GM18858 (cell line): Measurements from ENCODE around the gene CTAG2.
"Not testable (repeated sequence)": the region's sequence is repeated elsewhere in the genome, so short reads cannot be mapped to it uniquely, and the experiment has no call there.

Experiments used
- ATAC-seq: cut with Tn5 transposase; IDR thresholded peaks from one replicate; pipeline ENCODE4 v1.9.1; 2021; ENCODE audit not compliant: unreplicated experiment

Gene CTAG2

DNA sequence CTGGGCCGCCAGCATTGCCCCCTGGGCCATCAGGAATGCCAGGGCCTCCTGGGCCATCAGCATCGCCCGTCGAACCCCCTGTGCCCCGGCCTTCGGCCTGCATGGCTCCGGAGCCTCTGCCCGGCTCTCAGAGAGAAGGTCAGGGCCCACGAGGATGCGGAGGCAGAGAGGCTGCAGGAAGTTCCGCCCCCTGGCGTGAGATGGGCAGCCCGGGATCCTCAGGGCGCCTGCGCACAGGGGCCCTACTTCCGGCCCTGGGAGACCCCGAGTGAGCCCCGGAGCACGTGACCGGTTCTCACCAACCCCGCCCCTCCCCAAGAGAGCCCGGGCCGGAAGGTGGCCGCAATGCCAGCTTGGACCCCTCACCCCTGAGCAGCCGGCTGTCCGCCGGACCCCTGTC, at the start of gene CTAG2:
Gene CTAG2, minus strand, starts transcription at position 167 of the 400 bp plus-strand sequence. Its CDS starts 64 bp downstream, at position 103.
- not testable (repeated sequence) for ATAC-seq

DNA sequence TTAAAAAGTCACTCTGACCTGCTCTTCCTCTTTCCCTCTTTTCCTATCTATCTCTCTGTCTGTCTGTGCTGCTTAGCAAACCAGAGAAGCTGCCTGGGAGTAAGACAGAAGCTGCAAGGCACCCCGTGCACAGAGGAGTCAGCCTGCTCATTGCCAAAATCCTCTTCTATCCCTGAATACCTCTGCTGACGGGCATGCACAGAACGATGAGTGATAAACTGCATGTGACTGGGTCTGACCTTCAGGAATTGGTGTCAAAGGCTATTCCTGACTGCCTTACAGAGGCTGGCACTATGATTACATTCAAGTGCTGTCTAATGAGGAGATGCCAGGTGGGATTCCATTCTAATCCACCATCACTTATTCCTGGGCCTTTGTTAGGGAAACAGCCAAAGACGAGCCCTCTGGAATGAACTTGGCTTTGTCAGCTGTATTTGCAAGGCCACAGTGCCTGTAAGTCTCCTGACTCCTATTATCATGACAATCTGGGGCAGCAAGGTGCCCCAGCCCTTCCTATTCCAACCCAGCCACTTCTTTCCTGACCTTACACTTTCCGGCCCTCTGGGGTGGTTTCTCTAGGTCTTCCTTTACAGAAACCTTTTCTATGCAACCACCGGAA, 45.4 kb upstream of the CTAG2 start:
- no peak for ATAC-seq

DNA sequence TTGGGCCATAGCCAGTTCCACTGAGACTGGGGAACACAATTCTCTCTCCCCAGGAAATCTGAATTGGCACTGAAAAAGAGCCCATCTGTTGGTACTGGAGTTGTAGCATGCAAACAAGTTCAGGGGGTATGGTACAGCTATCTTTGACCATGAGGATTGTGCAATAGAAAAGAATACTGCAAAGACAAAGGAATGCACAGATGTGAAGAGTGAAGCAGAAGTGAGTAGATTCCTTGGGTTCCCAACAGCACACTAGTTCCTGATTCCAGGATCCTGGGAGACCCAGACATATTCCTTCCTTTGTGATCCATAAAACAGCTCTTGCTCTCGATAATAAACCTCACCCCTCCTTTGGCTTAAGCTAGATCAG, 43.3 kb upstream of the CTAG2 start:
- ATAC-seq = no peak

DNA sequence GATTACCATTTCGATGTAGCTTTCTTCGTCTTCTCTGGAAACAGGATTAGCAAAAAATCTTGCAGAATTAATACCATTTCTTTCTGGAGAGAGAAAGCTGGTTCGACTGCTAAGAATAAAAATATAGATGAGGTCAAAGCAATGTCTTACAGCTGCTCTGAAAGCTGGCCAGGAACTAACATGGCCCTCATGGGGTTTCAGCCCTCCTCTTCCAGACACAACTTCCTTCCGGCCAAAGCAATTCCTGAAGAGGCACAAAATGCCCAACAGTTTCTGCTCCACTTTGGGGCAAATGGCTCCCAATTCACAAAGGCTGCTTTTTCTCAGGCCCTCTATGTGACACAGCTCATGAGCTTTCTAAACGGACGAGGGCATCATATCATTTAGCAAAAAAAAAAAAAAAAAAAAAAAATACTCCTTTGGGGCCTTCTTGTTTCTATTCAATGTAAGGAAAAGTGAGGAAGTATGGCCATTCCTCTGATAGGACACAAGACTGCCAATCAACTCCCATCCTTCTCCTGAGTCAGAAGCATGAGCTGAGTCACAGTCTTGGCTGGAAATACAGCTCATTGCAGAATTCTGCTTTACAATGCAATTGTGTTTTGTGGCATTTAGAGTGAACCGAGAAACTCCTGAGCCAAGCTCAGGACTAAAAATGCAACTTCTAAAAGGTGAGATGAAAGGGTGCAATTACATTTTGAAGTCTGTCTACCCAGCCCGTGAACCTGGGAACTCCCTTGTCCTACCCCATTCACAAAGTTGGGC, 42.7 kb upstream of the CTAG2 start:
- no peak for ATAC-seq

DNA sequence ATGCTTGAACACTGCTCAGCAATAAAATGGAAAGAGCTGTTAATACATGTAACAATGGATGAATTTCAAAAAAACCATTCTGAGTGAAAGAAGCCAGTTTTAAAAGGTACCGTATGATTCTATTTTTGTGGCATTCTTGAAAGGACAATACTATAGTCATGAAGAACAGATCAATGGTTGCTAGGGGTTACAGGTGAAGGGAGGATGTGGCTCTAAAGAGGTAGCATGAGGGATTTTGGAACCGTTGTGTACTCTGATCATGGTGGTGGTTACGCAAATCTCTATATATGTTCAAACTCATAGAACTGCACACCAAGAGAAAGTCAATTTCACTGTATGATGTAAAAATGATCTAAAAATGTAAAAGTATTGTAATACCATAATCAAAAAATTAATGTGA, 40.0 kb upstream of the CTAG2 start:
- no peak for ATAC-seq

DNA sequence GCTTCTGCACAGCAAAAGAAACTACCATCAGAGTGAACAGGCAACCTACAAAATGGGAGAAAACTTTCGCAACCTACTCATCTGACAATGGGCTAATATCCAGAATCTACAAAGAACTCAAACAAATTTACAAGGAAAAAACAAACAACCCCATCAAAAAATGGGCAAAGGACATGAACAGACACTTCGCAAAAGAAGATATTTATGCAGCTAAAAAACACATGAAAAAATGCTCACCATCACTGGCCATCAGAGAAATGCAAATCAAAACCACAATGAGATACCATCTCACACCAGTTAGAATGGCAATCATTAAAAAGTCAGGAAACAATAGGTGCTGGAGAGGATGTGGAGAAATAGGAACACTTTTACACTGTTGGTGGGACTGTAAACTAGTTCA, 37.1 kb upstream of the CTAG2 start:
- not testable (repeated sequence) for ATAC-seq

DNA sequence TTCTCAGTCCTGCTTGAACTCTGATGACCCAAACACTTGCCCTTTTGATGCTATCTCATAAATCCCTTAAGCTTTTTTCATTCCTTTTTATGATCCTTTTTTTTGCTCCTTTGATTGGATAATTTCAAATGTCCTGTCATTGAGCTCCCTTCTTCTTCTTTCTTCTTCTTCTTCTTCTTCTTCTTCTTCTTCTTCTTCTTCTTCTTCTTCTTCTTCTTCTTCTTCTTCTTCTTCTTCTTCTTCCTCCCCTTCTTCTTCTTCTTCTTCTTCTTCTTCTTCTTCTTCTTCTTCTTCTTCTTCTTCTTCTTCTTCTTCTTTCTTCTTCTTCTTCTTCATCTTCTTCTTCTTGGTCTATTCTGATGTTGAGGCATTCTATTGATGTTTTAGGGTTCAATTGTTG, 18.7 kb upstream of the CTAG2 start:
- not testable (repeated sequence) for ATAC-seq

DNA sequence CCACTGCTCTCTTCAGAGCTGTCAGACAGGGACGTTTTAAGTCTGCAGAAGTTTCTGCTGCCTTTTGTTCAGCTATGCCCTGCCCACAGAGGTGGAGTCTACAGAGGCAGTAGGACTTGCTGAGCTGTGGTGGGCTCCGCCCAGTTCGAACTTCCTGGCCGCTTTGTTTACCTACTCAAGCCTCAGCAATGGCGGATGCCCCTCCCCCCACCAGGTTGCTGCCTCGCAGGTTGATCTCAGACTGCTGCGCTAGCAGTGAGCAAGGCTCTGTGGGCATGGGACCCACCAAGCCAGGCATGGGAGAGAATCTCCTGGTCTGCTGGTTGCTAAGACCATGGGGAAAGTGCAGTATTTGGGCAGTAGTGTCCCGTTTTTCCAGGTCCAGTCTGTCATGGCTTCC, 17.5 kb upstream of the CTAG2 start:
- not testable (repeated sequence) for ATAC-seq

DNA sequence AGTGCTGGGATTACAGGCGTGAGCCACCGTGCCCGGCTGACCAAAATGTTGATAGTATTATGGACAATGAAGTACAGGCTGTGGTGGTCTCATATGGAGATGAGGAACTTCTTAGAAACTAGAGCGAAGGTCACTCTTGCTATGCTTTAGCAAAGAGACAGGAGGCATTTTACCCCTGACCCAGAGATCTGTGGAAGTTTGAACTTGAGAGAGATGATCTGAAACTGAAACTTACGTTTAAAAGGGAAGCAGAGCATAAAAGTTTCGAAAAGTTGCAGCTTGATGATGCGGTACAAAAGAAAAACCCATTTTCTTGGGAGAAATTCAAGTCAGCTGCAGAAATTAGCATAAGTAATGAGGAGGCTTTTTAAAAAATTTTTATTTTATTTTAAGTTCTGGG, 8.5 kb upstream of the CTAG2 start:
- ATAC-seq = no peak

DNA sequence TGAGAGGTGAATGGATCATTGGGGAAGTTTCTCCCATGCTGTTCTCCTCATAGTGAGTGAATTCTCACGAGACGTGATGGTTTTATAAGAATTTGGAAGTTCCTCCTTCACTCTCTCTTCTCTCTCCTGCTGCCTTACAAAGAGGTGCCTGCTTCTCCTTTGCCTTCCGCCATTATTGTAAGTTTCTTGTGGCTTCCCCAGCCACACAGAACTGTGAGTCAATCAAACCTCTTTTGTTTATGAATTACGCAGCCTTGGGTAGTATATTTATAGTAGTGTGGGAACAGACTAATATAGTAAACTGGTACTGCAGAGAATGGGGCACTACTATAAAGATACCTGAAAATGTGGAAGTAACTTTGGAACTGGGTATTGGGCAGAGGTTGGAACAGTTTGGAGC, 7.8 kb upstream of the CTAG2 start:
- ATAC-seq = no peak

DNA sequence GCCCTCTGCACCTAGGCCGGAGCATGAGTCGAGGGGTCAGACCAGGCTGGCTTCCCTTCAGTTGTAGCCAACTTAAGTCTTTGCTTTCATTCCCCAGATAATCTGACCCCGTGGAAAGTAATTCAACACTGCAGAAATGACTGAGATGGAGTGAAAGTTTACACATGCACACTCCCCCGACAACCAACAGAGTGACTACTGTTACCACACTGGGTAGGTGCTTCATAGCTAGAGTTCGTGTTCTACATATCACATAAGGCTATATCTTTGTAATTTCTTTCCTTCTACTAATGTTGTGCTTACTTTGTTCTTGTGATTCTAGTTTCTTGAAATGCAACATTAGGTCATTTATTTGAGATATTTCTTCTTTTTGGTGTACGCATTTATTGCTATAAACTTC, 7.2 kb upstream of the CTAG2 start:
- ATAC-seq = no peak

DNA sequence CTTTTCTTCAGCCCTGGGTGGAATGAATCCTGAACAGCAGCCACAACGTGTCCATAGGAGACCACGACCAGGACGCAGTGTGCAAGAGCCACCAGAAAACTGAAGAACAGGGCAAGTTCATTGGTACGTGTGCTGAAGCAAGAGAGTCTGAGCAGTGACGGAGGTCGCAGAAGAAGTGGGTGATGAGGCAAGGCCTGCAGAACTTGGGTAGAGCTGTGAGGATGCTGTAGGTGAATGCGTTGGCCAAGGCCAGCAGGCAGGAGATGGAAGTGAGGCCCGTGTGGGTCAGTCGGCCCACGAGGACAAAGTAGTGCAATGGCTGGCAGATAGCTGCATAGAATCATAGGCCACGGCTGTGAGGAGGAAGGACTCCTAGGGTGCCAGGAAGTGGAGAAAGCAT, 5.6 kb upstream of the CTAG2 start:
- ATAC-seq = no peak

DNA sequence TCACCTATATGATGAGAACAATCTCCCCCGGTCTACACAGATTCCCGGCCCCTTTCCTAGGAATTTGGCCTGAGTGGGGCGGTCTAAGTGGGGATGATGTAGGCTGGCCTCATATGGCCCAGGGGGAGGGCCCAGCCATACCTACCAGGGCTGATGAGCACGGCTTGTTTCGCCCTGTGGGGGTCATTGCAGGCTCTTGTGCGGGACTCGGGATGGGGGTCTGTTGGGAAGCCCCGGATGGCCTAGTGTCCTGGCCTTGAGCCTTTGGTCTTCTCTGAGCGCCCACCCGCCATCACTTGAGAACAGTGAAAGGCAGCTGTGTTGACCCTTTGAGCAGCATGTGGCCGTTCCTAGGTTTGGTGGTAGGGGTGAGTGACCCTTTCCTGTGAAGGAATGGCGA, 4.8 kb upstream of the CTAG2 start:
- ATAC-seq = no peak

DNA sequence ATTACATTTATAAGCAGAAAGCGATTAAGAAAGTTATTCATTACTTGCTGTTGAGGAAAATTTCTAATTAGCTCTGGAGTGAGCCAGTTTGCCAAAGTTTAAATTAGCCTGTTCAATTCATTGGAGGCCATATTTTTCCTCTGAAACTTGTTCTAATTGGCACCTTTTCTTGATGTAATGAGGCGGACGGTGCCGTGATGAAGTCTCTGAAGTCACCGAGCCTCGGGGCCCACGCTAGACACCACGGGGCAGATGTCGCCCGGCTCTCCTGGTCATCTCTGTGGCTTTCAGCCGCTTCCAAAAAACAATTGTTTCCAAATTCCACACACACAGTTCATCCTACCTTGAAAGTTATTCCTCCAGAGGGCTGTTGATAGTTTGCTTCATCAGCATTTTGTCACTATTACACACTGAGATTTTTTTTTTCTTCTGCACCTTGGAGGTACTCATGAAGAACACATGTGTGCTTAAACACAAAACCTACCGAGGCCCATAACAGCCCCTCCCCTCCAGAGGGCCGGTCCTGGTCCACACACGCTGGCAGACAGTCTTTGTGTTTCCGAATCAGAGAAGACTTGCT, 3.9 kb upstream of the CTAG2 start:
- ATAC-seq = no peak

DNA sequence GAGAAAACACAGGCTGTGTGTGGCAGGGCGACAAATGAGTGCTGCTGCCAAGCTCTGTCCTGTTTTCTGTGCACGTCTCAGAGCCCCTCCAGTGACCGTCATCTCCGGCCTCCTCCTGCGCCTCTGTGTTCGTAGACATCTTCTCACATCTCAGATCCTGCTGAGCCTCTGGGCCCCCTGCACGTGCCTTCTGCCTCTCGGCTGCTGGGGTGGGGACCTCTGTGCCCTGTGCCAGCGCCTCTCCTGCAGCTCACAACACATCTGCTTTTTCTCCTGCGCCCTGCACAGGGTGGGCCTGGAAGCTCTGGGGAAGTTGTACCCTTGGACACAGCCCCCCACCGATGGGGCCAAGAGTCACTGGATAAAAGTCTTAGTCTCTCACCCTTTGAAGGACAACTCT, 2.4 kb upstream of the CTAG2 start:
- no peak for ATAC-seq

DNA sequence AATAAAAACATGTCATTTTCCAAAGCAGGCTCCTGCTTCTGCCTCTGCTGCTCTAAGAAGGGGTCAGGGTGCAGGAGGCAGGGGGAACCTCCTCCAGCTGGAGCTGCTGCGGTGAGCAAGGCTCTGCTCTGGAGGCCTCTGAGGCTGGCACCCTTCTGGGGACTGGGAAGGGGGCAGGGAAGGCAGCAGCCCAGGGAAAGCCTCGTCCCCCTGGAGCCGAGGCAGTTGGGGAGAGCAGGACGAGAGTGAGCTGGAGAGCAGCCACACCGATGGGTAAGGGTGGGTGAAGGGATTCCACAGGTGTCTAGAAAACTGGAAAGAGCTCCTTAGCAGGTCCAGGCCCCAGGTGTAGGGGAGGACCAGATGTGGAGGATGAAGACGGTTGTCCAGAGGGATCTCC, 2.0 kb upstream of the CTAG2 start:
- no peak for ATAC-seq

DNA sequence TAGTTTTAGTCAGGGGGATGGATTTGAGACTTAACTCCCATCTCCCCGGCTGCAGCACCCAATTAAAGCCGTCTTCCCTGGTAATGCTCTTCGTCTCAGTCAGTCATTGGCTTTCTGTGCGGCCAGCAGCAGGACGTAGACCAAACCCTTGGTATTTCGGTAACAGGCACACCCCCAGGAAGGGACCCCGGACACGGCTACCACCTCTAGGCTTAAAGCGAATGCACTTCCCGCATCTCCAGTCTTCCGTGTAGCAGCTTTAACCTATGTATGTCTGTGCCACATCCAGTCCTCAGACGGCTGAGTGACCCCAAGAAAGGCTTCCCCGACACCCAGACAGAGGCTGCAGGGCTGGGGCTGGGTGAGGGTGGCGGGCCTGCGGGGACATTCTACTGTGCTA, 1.5 kb upstream of the CTAG2 start:
- ATAC-seq = no peak

DNA sequence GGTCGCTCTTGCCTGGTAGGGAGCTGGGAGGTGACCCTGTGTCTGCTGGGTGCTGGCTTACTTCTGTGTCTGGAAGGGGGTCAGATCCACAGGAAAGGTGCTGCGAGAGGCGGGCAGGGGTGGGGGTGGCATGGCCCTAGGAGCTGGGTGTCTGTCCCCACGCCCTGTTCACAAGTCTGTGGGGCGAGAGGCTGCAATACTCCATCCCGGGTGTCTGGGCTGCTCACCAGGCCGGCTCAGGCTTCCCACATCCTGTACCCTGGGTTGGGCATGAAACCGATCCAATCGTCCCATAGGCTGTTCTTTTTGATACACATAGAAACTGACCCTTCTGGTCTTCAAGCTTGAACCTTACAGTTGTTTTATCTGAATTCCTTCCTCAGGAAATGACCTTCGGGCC, 993 bp upstream of the CTAG2 start:
- ATAC-seq = no peak

DNA sequence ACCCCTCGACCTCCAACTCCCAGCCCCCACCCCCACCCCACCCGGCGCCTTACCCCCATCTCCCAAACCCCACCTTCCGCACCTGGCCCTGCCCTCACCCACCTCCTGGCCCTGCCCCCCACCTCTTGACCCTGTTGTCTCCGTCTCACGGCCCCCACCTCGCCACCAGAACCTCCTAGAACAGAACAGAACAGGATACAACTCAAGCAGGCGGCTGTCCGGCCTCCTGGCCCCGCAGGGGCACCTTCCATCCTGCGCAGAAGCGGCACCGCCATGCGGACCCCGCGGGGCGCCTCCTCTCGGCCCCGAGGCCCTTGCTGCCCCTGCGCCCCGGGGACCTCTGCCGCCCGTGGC, 354 bp downstream of the CTAG2 start:
- no peak for ATAC-seq

DNA sequence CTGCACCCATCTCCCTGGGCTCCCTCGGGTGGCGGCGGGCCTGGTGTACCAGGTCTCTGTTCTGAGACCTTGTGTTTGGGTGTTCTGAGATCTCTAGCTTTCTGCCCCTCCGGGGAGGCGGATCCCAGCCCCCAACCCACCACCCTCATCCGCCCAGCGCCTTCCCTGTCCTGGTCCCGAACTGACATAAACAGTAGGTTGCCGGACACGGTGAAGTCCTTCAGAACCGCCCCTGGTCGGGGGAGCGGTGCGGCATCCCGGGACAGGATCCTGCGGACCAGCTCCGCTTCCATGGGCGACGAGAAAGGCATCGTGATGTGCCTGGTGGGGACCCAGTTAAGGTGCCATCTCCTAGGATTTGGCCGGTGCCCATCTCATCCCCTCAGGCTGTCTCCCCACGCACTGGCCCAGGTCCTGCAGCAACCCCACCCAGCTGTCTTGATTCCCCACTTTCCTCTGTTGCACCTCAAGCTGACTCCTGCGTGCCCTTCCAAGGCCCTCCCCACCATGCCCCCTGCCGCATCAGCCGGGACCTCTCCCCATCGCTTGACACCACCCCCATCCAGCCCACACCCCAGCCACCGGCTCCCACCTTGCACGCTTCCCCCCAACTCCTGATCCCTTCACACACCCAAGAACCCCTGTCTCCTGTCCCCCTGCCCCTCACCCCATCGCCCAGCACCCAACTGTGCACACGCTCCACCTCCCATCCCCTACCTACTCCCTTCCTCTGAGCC, 900 bp downstream of the CTAG2 start:
- no peak for ATAC-seq

DNA sequence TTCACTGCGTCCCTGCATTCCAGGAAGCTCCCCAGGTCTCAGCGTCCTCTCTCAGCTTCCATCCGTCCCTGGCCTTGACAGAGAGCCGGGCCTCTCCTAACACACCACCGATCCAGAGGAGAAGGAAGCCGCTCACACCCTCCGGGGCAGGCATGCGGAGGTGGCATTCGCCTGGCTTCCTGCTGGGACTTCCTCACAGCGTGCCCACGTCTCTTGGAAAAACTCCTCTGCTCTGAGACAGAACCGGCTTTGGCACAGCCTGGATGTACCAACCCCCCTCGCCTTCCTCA, 3.2 kb downstream of the CTAG2 start:
- no peak for ATAC-seq

DNA sequence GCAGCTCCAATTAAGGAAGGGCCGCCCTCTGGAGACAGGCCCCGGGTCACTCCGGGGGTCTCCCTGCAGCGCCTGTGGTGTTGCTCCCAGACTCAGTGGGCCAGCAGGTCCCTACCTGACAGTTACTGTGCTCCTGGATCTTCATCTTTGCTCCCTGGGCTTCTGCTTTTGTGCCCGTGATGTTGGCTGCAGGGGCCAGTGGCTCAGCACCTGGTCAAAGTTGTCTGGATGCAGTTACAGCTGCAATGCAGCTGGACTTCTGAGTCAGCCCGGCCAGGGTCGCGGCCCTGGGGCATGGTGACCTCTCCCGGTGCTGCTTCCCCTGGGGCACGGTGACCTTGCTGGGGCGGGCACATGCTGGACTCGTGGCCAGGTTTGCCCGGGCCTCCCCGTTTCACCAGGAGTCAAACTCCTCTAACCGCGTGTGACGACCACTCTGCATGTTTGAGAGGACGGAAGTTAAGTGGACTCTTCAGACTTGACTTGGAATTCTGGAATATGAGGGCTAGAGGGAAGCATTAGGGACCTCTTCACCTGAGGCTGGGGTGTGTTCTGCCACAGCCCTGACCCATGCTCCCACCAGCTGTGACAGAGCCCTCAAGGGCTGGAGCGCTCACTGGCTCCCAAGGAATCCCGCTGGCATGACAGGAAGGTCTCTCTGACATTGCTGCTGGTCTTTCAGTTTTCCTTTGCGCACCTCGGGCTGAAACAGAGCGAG, 3.7 kb downstream of the CTAG2 start:
- ATAC-seq = no peak
